ENCODE results near the gene FPR3. TPM values are rescaled to one million over a fixed set of nuclear protein-coding genes. Genes with fewer than 3 reads are reported as not detected.

FPR3 gene
- total and polyA plus RNA-seq, 12 donors: 0.73 to 16.5 (median 3.1) TPM

- no peak overlapping the region for H3K4me3 ChIP-seq
- no peak for TF ChIP-seq CTCF (IDR thresholded peaks at IDR 0.05)
- no peaks in the 10 kb centered on the region for H3K9me3 ChIP-seq
- WGBS, 2 donors: 56 to 59% methylated on average over 3 of the region's 3 CpGs
- intact Hi-C loops (cut with DNase I): no loop called here
- H3K27ac ChIP-seq: peak overlapping the region in 2 of 10 donors; percentile 14 to 78
- no peak for DNase-seq
- ATAC-seq: no peak
- H3K36me3 ChIP-seq: no peaks in the 10 kb centered on the region
- no peaks in the 10 kb centered on the region for H3K27me3 ChIP-seq
- peaks cover 0 to 91% (median 0%) of the 10 kb centered on the region in 9 donors for H3K4me1 ChIP-seq
Measured at GRCh38 chr19:51820011-51820410, 25.1 kb downstream of the FPR3 start.

- H3K27ac ChIP-seq: peak overlapping the region in 1 of 10 donors; percentile 78
Measured at GRCh38 chr19:51820831-51821446, 26.0 kb downstream of the FPR3 start.

GRCh38 chr19:51821456-51821855, 26.5 kb downstream of the FPR3 start:
- Histone ChIP-seq H3K4me3 (no peak overlapping the region), H3K27ac (peak overlapping the region in 1 of 10 donors; percentile 78), H3K9me3 (peaks cover 0 to 3% (median 0%) of the 10 kb centered on the region in 11 donors), H3K4me1 (peaks cover 0 to 87% (median 0%) of the 10 kb centered on the region in 9 donors), H3K36me3 (no peaks in the 10 kb centered on the region), H3K27me3 (no peaks in the 10 kb centered on the region)
- no peak for ATAC-seq
- intact Hi-C loops (cut with DNase I): no loop called here
- TF ChIP-seq CTCF (IDR thresholded peaks at IDR 0.05): no peak
- DNase-seq: no peak
- 66 to 69% methylated on average over 3 of the region's 3 CpGs for WGBS, 2 donors

More at GRCh38 chr19:51820831-51821446, 26.0 kb downstream of the FPR3 start:
- peaks cover 0 to 92% (median 0%) of the 10 kb centered on the region in 9 donors for H3K4me1 ChIP-seq
- ATAC-seq (no peak), DNase-seq (no peak)
- 64 to 69% methylated on average over 7 of the region's 7 CpGs for WGBS, 2 donors
- H3K4me3 ChIP-seq: no peak overlapping the region
- intact Hi-C loops (cut with DNase I): no loop called here
- TF ChIP-seq CTCF (IDR thresholded peaks at IDR 0.05): no peak
- H3K27me3 ChIP-seq: no peaks in the 10 kb centered on the region
- H3K36me3 ChIP-seq: no peaks in the 10 kb centered on the region
- no peaks in the 10 kb centered on the region for H3K9me3 ChIP-seq

- Histone ChIP-seq H3K27ac (peak overlapping the region in 1 of 10 donors; percentile 78), H3K9me3 (peaks cover 0 to 7% (median 0%) of the 10 kb centered on the region in 11 donors), H3K27me3 (no peaks in the 10 kb centered on the region), H3K4me1 (peaks cover 0 to 82% (median 0%) of the 10 kb centered on the region in 9 donors), H3K4me3 (no peak overlapping the region), H3K36me3 (no peaks in the 10 kb centered on the region)
- DNase-seq (no peak), ATAC-seq (no peak)
- intact Hi-C loops (cut with DNase I): no loop called here
- TF ChIP-seq CTCF (IDR thresholded peaks at IDR 0.05): no peak
Measured at GRCh38 chr19:51821921-51822320, 27.0 kb downstream of the FPR3 start.
